GM04504 (cell line): ENCODE data around the gene PRDM16.

Experiments used
- DNase-seq: peaks from one replicate; pipeline ENCODE4 v3.0.0-alpha.2; 2012; ENCODE audit warnings: low read depth

Gene PRDM16

DNA sequence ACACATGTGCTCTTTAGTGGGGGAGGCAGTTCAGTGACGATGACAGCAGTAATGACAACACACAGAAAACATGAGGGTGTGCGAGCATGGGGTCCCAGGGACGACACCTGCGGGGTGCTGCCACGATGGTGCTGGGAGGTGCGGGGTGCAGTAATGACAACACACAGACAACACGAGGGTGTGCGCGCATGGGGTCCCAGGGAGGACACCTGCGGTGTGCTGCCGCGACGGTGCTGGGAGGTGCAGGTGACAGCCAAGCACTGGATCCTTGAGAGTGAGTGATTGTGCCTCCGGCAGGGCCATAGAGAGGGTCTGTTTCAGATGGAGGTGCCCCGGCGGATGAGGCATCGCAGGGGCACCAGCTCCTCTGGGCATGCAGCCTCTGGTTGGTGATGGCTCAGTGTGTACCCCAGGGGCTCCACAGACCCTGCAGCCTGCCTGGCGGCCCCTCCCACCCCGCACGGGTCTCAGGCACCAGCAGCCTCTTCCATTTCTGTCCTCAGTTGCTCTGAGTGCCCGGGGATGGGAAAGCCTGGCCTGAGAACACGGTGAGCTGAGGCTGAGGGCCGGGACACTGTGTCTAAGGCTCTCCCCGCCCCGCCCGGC is 193.8 kb downstream of the PRDM16 start:
- DNase-seq, result no peak

DNA sequence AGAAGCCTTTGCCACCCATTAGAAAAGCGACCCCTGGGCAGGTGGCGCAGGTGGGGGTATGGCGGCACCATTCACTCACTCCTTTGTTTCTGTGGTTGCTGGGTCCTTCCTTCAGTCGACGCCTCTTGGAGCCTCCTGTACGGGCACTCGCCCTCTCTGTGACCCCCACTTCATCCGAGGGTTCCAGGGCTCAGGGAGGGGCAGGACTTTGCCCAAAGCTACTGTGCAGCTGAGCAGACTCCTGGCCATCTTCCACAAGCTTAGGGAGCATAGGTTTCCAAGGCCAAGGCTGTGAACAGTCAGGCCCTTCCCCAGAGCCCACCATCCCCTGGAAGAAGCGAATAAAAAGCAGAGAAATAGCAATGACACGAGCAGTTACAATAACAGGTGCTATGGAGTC is 194.8 kb downstream of the PRDM16 start:
- DNase-seq, result no peak

DNA sequence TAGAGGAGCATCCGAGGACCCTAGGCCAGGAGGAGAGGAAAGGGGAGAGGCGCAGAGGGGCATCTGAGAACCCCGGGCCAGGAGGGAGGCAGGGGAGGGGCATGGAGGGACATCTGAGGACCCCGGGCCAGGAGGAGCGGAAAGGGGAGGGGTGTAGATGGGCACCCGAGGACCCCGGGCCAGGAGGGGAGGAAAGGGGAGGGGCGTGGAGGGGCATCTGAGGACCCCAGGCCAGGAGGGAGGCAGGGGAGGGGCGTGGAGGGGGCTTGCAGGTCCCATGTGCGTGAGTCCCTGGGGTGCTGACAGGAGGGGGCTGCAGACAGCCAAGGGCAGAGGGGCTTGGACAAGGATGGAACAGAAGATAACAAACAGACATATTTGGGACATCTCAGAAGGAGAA is 195.5 kb downstream of the PRDM16 start:
- DNase-seq, result no peak

DNA sequence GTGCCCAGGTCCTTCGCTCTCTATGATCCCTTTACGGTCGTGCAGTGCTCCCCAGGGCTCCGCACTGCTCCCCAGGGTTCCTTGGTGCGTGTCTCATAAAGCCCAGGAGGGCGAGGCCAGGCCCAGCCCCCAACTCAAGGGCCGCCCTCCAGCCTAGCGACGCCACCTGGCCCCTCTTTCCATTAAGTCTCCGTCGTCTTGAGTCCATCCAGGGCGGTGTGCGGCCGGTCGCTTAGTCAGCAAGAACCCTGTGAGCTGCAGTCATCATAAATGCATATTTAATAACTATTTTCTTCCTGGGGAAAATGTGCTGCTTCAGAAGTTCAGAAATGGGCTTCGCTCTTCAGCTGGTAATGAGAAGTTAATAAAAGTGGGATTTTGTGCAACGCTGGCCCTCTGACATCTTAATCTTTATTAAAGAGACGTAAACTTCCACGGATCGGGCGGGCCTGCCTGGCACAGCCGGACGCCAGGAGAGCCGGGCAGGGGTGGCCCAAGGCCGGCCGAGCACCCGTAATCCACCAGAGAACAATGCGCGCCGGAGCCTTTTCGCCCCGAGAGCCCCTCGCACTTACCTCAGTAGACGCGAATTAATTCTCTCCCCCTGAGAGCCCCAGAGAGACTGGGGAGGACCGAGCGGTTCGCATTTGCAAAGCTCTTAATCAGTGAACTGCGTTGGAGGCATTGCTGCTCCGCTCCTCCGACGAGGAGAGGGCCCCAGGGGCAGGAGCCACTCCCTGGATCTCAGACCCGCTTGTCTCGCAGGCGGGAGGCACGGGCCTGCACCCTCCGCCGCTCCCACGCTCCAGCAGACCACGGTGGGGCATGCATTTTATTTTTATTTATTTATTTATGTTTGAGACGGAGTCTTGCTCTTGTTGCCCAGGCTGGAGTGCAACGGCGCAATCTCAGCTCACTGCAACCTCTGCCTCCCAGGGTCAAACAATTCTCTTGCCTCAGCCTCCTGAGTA is 197.1 kb downstream of the PRDM16 start:
- no peak for DNase-seq

DNA sequence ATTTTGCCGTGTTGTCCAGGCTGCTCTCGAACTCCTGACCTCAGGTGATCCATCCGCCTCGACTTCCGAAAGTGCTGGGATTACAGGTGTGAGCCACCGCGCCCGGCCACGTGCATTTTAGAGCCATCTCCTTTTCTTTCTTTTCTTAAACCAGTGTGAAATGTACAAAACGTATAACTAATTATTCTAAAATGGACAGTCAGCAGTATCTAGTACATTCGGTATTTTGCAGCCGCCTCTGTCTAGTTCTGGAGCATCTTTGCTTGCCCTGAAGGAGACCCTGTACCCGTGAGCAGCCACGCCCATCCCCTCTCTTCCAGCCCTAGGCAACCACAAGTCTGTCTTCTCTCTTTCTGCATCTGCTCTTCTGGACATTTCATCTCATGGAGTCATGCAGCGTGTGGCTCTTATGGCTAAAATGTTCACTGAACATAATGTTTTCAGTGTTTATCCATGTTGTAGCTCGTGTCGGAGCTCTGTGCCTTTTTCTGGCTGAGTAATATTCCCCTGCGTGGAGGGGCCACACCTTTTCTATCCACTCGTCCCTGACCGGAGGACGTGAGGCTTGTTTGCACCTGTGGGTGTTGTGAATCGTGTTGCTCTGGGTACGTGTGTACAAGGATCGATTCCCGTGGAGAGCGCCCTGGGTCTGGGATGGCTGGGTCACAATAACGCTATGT is 198.0 kb downstream of the PRDM16 start:
- DNase-seq, result no peak

DNA sequence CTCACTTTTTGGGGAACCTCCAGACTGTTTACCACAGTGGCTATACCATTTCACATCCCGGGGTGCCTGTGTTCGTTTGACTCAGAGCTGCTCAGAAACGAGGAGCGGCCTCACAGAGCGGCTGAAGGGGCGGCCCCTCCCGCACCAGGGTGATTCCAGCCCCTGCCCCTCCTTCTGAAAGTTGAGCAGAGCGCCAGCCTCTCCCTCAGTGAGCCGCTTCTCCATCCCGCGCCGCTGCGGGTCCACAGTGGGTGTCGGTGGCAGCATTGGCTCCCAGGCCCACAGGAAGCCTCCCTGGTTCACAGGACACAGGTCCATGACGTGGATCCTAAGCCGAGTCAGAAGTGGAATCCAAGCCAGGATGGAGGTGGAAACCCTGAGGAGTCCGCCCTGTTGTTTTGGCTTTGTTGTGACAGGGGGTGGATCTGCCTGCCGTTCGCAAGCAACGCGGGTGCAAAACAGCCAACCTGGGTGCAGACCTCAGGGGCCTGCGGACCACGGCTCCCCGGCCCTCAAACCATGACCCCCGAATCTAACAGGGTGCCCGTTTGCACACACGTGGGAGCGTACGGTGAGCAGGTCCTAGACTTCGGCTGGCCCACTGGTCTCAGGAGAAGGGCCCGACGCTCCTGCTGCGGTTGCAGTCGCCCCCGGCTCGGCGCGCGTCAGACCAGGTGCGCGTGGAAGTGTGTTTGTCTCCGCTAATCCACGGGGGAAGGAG is 198.7 kb downstream of the PRDM16 start:
- DNase-seq, result no peak

DNA sequence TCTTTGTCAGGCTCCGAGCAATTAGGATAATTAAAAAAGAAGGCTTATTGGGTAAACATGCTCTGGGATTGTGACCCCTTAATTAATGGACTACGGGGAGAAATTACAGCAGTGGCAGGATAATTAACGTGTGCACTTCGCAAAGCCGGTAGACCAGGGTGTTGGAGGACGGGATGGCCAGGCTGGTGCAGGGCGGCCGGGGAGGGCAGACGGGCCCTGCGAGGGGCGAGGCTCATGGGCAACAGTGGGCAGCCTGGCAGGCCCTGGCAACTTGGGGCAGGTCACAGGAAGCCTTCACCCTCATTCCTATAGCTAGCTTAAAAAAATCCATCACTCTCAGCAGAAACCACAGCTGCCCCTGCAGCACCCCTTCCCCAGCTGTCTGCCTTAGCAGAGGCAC is 199.3 kb downstream of the PRDM16 start:
- no peak for DNase-seq

DNA sequence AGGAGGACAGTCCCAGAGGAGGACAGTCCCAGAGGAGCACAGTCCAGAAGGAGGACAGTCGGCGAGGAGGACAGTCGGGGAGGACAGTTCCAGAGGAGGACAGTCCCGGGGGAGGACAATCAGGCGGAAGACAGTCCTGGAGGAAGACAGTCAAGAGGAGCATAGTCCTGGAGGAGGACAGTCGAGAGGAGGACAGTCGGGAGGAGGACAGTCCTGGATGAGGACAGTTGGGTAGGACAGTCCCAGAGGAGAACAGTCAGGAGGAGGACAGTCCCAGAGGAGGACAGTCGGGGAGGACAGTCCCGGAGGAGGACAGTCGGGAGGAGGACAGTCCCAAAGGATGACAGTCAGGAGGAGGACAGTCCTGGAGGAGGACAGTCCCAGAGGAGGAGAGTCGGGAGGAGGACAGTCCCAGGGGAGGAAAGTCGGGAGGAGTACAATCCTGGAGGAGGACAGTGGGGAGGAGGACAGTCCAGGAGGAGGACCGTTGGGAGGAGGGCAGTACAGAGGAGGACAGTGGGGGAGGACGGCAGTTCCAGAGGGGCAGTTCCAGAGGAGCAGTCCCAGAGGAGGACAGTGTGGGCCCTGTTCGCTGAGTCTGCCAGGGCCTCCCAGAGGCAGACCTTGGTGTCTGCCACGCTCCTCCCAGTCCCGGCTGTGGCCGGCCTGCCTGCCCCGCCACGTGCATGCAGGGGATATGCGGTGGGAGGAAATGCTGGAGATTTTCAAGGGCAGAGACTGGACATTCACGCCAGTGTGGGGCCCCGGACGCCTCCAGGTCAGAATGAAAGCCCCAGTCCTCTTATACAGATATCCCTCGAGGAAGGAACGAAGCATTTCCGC is 201.6 kb downstream of the PRDM16 start:
- DNase-seq, result no peak

DNA sequence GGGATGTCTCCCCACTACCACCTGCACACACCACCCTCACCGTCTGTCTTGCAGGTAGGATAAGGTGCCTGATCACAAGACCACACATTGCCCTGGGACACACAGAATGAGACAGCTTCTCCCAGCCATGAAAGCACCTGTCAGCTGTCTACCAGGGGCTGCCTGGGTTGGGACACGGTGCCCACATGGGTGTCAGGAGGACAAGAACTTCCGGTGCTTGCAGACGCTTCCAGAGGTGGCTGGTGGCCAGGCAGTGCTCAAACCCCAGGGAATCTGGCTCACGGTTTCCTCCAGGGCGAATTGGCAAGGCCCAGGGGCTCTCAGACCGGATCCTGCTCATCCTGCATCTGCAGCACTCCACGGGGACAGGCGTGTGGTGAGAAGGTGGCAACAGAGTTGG is 202.9 kb downstream of the PRDM16 start:
- no peak for DNase-seq

DNA sequence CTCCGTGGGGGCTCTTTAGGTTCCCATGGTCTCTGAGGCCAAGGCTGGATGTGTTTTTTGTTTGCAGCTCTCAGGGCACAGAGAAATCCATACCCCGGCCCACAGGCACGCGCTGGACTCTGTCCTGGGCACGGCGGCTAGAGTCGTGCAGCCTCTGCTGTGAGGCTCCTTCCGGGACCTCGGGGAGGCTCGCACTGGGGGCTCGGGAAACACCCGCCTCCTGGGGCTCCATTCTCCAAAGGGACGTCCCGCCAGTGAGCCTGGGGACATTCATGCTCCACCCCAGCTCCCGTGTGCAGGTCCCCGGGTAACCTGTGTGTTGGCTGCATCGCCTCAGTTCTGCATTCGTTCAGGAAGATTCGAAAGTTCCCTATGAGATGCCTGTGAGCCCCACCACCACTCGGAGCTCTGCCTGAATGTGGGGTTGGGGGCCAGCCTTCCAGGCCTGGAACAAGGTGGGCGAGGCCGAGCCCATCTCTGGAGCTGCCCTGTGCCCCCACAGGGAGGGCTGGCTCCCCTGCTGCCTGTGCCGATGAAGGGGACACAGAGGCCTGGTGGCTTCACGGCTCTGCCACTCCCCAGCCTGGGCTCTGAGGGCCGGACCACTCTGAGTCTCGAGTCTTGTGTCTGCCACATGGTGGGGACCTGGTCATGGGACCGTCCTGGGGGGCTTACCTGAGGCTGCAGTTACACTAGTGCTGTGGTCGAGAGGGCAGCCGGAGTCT is 203.5 kb downstream of the PRDM16 start:
- no peak for DNase-seq

DNA sequence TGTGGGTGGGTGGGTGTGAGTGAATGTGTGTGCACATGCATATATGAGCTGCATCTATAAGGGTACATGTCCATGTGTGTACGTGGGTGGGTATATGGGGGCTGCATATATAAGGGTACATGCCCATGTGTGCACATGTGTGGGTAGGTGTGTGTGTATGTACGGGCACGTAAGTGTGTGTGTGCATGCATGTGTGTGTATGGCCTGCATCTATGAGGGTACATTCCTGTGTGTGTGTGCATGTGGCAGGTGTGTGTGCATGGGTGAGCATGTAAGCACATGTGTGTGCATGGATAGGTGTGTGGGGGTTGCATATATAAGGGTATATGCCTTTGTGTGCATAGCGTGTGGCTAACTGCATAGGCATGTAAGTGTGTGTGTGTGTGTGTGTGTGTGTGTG is 204.4 kb downstream of the PRDM16 start:
- no peak for DNase-seq

DNA sequence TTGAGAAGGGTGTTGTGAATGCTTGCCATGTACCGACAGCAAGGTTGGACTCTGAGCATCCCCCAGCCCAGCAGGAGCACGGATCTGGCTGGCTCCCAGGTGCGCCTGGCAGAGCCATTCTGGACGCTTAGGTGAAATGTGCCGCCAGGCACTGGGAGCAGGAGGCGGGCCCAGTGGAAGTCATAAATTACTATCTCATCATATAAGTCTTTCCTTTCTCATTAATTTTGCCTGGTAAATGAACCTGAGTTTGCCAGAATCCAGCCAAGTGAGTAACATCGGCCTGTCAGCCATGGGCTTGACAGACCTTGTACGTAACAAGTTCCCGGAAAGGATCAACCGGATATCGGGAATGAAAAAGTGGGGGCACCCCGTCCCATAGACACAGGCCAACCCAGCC is 206.0 kb downstream of the PRDM16 start:
- DNase-seq, result no peak

DNA sequence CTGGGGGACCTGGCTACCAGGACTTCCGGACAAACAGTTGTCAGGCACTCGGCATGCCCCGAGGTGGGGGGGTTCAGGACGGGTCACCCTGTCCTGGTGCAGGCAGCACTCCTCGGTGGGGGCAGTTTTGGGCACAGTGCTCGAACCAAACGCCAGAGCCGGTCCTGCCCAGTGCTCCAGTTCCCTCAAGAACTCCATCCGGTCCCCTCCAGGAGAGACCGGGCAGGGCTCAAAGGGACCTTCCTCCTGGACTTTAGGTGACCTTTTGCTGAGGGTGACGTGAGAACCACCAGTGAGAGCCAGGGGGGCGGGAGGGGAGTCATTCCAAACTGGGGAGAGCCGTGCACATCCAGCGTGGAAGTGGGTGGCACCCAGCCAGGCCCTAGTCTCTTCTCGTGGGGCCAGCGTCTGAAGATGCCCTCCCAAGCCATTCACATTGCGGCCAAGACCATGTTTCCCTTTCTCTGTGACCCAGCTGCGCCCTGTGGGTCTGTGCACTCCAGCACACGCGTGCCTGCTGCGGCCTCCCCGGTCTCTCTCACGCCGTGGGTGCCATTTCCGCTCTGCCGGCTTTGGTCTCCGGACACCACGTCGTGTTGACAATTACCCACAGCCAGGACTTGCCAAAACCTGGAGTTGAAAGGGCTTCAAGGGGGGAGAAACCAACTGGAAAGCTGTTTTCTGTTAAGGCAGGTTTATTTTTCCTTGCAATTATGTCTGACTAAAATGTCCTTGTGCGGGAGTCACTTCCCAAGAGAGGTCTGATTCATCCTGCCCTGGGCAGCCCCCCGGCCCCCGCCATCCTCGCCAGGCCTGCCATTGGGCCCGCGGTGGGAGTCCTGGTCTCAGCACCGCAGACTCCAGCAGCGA is 206.7 kb downstream of the PRDM16 start:
- no peak for DNase-seq

DNA sequence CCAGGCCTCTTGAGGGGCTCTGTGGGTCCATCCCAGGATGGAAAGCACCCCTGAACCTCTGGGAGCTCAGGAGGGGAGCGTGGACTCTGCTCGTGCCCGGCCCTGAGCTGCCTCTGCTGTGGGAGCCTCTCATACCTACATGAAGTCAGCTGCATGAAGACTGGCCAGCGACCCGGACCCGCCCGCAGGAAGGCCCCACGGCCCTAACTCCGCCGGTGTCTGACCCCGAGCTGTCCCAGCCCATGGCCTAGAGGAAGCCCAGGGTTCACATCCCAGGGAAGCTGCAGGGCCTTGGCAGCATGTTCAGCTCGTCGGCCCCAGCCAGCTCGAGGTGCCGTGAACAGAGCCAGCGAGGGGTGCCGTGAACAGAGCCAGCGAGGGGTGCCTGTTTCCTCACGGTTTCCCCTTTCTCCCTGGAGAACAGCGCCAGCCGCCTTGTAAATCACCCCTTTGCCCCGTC is 207.4 kb downstream of the PRDM16 start:
- DNase-seq, result no peak

DNA sequence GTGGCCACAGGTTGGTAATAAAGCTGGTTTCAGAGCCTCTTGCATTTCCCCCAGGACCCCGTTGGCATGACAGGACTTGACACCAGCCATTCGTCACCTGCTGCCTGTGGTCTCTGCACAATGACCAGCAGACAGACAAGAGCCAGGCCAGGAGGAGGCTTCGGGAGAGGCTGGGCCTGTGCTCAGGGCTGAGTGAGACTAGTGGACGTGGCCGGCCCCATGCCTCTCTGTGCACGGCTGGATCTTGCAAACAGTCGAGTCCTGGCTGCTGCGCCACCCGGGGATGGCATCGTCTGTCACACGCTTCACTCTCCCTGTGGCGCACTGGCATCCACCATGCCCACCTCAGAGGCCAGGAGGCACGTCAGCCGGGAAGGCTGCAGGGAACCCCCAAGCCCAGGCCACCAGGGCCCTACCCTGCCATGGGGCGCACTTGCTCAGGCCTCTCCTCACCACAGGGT is 208.0 kb downstream of the PRDM16 start:
- no peak for DNase-seq

DNA sequence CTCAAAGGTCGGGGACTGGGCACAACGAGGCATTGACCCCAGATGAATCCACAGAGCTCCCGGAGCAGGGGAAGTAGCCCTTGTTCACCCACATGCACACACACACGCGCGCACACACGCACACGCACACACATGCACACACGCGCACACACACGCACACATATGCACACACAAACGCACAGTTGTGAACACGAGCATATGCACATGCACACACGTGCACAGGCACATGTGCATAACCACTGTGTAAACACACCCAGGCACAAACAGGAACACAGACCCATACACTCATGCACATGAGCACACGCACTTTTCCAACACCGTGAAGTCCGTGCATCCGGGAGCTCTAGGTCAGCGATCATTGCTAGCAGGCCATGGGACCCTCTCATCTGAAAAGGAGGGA is 208.6 kb downstream of the PRDM16 start:
- DNase-seq, result no peak

DNA sequence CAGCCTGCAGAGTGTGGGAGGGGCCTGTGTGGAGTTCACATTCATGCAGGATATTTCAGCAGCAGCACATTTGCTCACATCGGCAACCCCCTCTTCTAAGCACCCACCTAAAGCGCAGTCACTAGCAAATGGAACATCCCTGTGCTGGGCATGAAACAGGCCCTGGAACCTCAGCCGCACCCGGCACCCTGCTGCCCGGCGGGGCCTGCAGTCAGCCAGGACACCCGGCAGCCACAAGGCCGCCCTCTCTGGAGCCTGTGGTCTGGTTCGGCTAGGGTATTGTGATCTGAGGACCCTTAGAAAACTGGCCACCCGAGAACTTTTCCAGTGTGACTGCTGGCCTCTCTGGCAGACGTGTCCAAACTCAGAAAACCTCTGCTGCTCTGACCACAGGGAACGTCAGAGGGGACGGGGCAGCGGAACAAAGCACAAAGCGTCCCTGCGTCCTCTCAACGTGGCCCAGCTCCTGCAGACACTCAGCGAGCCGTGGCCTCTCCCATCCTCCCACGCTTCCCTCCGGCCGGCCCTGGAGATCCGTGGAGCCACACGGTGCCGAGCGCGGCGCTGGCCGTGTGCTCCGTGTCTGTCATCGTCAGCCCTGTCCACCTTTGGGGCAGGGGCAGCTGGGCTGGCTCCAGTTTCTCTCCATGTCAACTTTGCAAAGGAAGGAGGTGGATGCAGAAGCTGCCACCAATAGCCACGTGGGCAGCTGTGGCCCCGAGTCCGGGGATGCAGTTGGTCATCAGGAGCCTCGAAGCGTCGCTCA is 209.6 kb downstream of the PRDM16 start:
- no peak for DNase-seq

DNA sequence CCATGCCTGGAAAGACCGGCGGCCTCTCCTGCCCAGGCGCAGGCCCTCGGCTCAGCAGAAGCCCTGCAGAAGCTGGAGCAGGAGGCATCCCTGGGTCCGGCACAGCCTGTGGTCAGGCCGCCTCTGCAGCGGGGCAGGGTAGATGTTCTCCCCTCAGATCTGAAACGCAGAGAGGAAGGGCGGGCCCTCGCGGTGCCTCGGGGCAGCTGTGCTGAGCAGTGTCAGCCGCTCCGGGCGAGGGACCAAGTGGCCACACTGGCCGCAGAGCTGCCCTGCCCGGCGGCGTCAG is 210.1 kb downstream of the PRDM16 start:
- DNase-seq, result no peak

DNA sequence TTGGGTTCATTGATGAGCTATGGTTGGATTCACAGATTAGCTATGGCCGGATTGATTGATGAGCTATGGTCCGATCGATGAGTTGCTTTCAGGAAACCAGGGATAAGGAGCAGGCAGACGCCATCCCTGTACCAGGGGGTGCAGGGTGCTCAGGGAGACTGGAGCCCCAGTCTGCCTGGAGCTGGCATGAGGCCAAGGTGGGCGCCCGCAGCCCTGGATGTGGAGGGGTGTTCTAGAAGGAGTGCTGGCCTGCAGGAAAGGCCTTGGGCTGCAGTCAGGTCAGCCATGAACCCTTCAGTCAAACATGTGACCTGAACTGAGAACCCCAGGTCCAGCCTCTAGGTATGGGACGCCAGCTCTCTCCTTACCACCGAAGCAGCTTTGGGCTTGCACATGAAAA is 212.7 kb downstream of the PRDM16 start:
- no peak for DNase-seq
